Loucy (cell line): ENCODE data around the gene CCDC57.
A peak's percentile ranks its signal among the peaks of the same experiment; 100 is the strongest.
"Not testable (repeated sequence)": the region's sequence is repeated elsewhere in the genome, so short reads cannot be mapped to it uniquely, and the experiment has no call there.

Experiments used
- H2AFZ ChIP-seq: fragments of 200-600 bp; sonication (generic); 2 replicates; pipeline ENCODE4 v1.6.0; 2016; ENCODE audit warnings: antibody characterized with exemption, mild to moderate bottlenecking, low read length, moderate library complexity
- H3F3A ChIP-seq: fragments of 200-600 bp; 2 replicates; pipeline ENCODE4 v1.6.0; 2016; ENCODE audit warnings: antibody characterized with exemption, low read depth, mild to moderate bottlenecking
- H3K27me3 ChIP-seq: fragments of 200-600 bp; sonication (generic); 2 replicates; pipeline ENCODE4 v1.6.1; 2014; ENCODE audit warnings: low read length, mild to moderate bottlenecking; ENCODE audit not compliant: insufficient read depth, poor library complexity, severe bottlenecking
- H3K36me3 ChIP-seq: fragments of 200-600 bp; sonication (generic); 2 replicates; pipeline ENCODE4 v1.6.1; 2016; ENCODE audit warnings: low read length; ENCODE audit not compliant: insufficient read depth
- H3K4me1 ChIP-seq: fragments of 200-600 bp; sonication (generic); 2 replicates; pipeline ENCODE4 v1.5.1; 2014; ENCODE audit warnings: low read length, mild to moderate bottlenecking; ENCODE audit not compliant: insufficient read depth, poor library complexity, severe bottlenecking
- H3K4me2 ChIP-seq: fragments of 200-600 bp; sonication (generic); 2 replicates; pipeline ENCODE4 v1.6.0; 2014; ENCODE audit warnings: antibody characterized with exemption, low read length, low read depth, mild to moderate bottlenecking; ENCODE audit not compliant: poor library complexity, severe bottlenecking
- H3K4me3 ChIP-seq: fragments of 200-600 bp; sonication (generic); 2 replicates; pipeline ENCODE4 v1.5.1; 2014; ENCODE audit warnings: low read length, mild to moderate bottlenecking, mixed read lengths; ENCODE audit not compliant: poor library complexity, severe bottlenecking
- H3K79me2 ChIP-seq: fragments of 200-600 bp; sonication (generic); 2 replicates; pipeline ENCODE4 v1.6.1; 2014; ENCODE audit warnings: low read length; ENCODE audit not compliant: insufficient read depth
- H3K9ac ChIP-seq: fragments of 200-600 bp; sonication (generic); 2 replicates; pipeline ENCODE4 v1.6.0; 2014; ENCODE audit warnings: mild to moderate bottlenecking, low read depth, low read length, moderate library complexity; ENCODE audit not compliant: poor library complexity, severe bottlenecking
- H3K9me2 ChIP-seq: fragments of 200-600 bp; sonication (generic); replicated peaks from 2 replicates; pipeline ENCODE4 v1.6.1; 2016; ENCODE audit warnings: low read depth, low read length, mixed read lengths
- H3K9me3 ChIP-seq: fragments of 200-600 bp; sonication (generic); 2 replicates; pipeline ENCODE4 v1.6.1; 2014; ENCODE audit warnings: mild to moderate bottlenecking, antibody characterized with exemption, low read length, low read depth; ENCODE audit not compliant: insufficient read depth
- H4K20me1 ChIP-seq: fragments of 200-600 bp; sonication (generic); 2 replicates; pipeline ENCODE4 v1.6.0; 2014; ENCODE audit warnings: antibody characterized with exemption, low read length, mild to moderate bottlenecking; ENCODE audit not compliant: insufficient read depth, poor library complexity, severe bottlenecking
- CTCF ChIP-seq: fragments of 200-600 bp; sonication (generic); conservative IDR thresholded peaks from 2 replicates; pipeline ENCODE4 v1.5.1; 2014; ENCODE audit warnings: mild to moderate bottlenecking, antibody characterized with exemption, low read length
- EZH2phosphoT487 ChIP-seq: fragments of 200-600 bp; IDR thresholded peaks from 2 replicates; pipeline ENCODE4 v1.6.1; 2018; ENCODE audit warnings: antibody characterized with exemption, mild to moderate bottlenecking, moderate library complexity, borderline replicate concordance

CCDC57 gene

GRCh38 chr17:82215095-82215971 is 2.7 kb upstream of the CCDC57 start:
- TF ChIP-seq EZH2phosphoT487: no peak
- no peak for TF ChIP-seq CTCF
- H3K4me2 ChIP-seq: no peak overlapping the region

DNA sequence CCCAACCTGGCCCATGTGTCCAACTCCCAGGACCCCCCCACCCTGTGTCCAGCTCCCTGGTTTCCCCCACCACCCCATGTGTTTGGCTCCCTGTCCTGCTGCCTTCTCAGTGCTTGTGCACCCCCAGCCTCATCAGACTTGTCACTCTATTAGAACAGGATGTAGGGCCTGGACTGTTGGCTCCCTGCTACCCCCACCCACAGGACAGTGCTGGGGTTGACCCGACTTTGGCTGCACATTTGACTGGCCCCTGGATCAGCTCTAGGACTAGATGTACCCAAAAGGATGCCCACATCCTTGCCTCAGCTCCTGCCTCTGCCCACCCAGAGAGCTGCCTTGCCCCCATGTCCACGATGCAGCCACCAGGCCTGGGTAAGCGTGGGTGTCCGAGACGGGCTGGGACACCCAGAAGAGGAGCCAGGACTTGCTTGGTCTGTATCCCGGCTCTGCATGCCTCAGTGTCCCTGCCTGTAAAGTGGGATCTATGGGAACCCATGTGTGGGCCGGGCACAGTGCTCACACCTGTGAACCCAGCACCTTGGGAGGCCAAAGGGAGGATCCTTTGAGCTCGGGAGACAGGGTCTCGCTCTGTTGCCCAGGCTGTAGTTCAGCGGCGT is 1.5 kb upstream of the CCDC57 start:
- H3K27me3 ChIP-seq: no peaks in the 10 kb centered on the region
- no peak overlapping the region for H3K4me2 ChIP-seq
- 0 out of 2 replicates have a peak, but pooled peaks cover 3% of the 10 kb centered on the region for H3F3A ChIP-seq
- no peaks in the 10 kb centered on the region for H3K9me3 ChIP-seq
- TF ChIP-seq CTCF: no peak
- TF ChIP-seq EZH2phosphoT487: no peak
- no peaks in the 10 kb centered on the region for H3K9me2 ChIP-seq
- no peak overlapping the region for H2AFZ ChIP-seq
- no peaks in the 10 kb centered on the region for H4K20me1 ChIP-seq
- H3K79me2 ChIP-seq: peaks cover 12% of the 10 kb centered on the region; the same call in 1 of the 2 replicates
- H3K4me1 ChIP-seq: peaks cover 39% of the 10 kb centered on the region
- no peaks in the 10 kb centered on the region for H3K36me3 ChIP-seq
- H3K9ac ChIP-seq: no peak overlapping the region
- no peak overlapping the region for H3K4me3 ChIP-seq

More at GRCh38 chr17:82215095-82215971, 2.7 kb upstream of the CCDC57 start:
- Histone ChIP-seq H3K4me1 (peaks cover 39% of the 10 kb centered on the region), H3K36me3 (no peaks in the 10 kb centered on the region), H3K9ac (no peak overlapping the region), H4K20me1 (no peaks in the 10 kb centered on the region), H3K79me2 (peaks cover 12% of the 10 kb centered on the region; the same call in 1 of the 2 replicates), H3K9me3 (no peaks in the 10 kb centered on the region), H3F3A (0 out of 2 replicates have a peak, but pooled peaks cover 3% of the 10 kb centered on the region), H3K4me3 (no peak overlapping the region), H3K9me2 (no peaks in the 10 kb centered on the region), H2AFZ (no peak overlapping the region), H3K27me3 (no peaks in the 10 kb centered on the region)

GRCh38 chr17:82213251-82214011 is 789 bp upstream of the CCDC57 start:
- TF ChIP-seq EZH2phosphoT487 (no peak), CTCF (no peak)
- H3K79me2 ChIP-seq: peaks cover 12% of the 10 kb centered on the region; the same call in 1 of the 2 replicates
- peak overlapping the region; percentile 94 for H2AFZ ChIP-seq
- peak overlapping the region; percentile 93 for H3K4me3 ChIP-seq
- H4K20me1 ChIP-seq: no peaks in the 10 kb centered on the region
- no peaks in the 10 kb centered on the region for H3K9me3 ChIP-seq
- H3K9ac ChIP-seq: peak overlapping the region; percentile 75
- no peaks in the 10 kb centered on the region for H3K9me2 ChIP-seq
- 0 out of 2 replicates have a peak, but pooled peaks cover 3% of the 10 kb centered on the region for H3F3A ChIP-seq
- H3K27me3 ChIP-seq: no peaks in the 10 kb centered on the region
- peaks cover 39% of the 10 kb centered on the region for H3K4me1 ChIP-seq
- peak overlapping the region; percentile 89 for H3K4me2 ChIP-seq
- no peaks in the 10 kb centered on the region for H3K36me3 ChIP-seq

- H2AFZ ChIP-seq, H3K9me3 ChIP-seq, H3K27me3 ChIP-seq, H3K36me3 ChIP-seq, H3F3A ChIP-seq, H3K9me2 ChIP-seq, H3K9ac ChIP-seq, H4K20me1 ChIP-seq, H3K4me2 ChIP-seq, H3K4me3 ChIP-seq: not testable (repeated sequence)
- peaks cover 26% of the 10 kb centered on the region for H3K4me1 ChIP-seq
- H3K79me2 ChIP-seq: peaks cover 12% of the 10 kb centered on the region; the same call in 1 of the 2 replicates
Observed at GRCh38 chr17:82210655-82211054, 2.0 kb downstream of the CCDC57 start.
